ENCODE results near the gene DDX5.

- TF ChIP-seq CTCF (IDR thresholded peaks at IDR 0.05) (no peak), REST (IDR thresholded peaks at IDR 0.05; ENCODE audit: insufficient read depth in 1 of 2, low read depth in 2 of 2, low read length in 1 of 2) (no peak)
These were observed 47.3 kb downstream of the DDX5 start for GRCh38 chr17:64458756-64459155.
